ENCODE measurements around the gene CD86.
A peak's percentile ranks its signal among the peaks of the same experiment; 100 is the strongest.

Gene CD86

DNA sequence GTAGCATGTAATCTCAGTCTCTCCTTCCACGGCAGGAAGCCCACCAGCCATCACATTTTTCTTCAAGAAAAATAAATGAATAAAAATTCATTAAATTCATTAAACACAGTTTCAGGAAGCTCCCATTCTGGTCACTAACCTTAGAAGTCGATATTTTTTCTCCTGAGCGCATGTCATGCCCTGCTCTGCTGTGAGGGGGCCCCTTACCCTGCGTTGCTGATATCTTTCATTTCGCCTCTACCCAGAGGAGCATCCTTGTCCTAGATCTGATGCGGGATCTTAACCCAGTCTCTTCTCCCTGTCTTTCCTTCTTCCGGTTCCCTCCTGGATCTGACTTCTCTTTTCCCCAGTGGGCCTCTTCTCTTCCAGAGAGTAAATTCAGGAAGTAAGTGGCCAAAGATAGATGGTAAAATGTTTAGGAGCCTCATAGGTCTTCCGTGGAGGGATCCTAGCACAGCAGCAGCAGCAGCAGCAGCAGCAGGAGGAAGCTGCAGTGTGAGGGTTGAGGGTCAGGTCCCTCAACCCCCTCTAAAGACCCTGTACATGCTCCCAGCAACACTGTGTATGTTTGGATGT lies 31.7 kb upstream of the CD86 start:
- TF ChIP-seq, protein P1, sequence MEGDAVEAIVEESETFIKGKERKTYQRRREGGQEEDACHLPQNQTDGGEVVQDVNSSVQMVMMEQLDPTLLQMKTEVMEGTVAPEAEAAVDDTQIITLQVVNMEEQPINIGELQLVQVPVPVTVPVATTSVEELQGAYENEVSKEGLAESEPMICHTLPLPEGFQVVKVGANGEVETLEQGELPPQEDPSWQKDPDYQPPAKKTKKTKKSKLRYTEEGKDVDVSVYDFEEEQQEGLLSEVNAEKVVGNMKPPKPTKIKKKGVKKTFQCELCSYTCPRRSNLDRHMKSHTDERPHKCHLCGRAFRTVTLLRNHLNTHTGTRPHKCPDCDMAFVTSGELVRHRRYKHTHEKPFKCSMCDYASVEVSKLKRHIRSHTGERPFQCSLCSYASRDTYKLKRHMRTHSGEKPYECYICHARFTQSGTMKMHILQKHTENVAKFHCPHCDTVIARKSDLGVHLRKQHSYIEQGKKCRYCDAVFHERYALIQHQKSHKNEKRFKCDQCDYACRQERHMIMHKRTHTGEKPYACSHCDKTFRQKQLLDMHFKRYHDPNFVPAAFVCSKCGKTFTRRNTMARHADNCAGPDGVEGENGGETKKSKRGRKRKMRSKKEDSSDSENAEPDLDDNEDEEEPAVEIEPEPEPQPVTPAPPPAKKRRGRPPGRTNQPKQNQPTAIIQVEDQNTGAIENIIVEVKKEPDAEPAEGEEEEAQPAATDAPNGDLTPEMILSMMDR (IDR thresholded peaks at IDR 0.05): no peak
- Mint-ChIP-seq H3K27ac (no peak overlapping the region), H3K4me3 (peak overlapping the region; percentile 63), H3K36me3 (ENCODE audit: low read depth) (no peaks in the 10 kb centered on the region), H3K4me1 (peaks cover 9% of the 10 kb centered on the region), H3K27me3 (ENCODE audit: low read depth, poor library complexity) (peaks cover 48% of the 10 kb centered on the region), H3K9me3 (no peaks in the 10 kb centered on the region)
- no peak for DNase-seq

DNA sequence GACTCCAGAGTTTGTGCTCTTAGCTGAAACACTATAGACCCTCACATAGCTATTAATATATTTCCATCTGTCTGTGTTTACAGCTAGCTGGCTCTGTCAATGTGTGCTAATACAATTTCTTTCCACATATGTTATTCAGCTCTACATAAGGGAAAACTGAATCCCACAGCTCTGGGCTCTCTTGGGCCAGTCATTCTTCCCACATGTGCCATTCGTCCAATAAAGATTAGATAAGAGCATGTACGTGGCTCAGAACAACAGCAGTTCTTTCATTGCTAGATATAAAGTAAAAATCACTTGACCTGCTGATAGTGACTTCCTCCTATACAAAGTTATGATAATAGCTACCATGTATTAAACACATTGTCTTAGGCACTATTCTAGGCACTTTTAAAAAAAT lies 30.4 kb upstream of the CD86 start:
- no peak overlapping the region for H3K4me3 Mint-ChIP-seq
- no peaks in the 10 kb centered on the region for H3K36me3 Mint-ChIP-seq (ENCODE audit: low read depth)
- peaks cover 9% of the 10 kb centered on the region for H3K4me1 Mint-ChIP-seq
- H3K27ac Mint-ChIP-seq: no peak overlapping the region
- no peak for DNase-seq
- no peaks in the 10 kb centered on the region for H3K9me3 Mint-ChIP-seq
- peaks cover 43% of the 10 kb centered on the region for H3K27me3 Mint-ChIP-seq (ENCODE audit: low read depth, poor library complexity)
- TF ChIP-seq, protein P1 (IDR thresholded peaks at IDR 0.05): no peak

DNA sequence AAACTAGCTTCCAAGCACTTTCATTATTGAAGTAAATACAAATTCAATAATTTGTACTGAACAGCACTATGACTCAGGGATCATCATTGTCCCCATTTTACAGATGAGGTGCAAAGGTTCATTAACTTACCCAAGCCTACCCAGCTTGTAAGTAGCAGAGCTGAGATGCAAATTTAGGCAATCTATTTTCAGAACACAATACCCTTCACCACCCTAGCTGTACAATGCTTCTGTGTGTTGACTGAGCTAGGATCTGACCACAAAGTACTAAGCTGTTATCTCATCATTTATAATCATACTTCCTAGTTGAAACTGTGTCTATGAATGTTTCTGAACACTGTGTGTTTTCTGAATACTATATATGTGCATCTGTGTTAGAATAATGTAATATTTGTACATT lies 29.9 kb upstream of the CD86 start:
- TF ChIP-seq, protein P1 (IDR thresholded peaks at IDR 0.05): no peak
- H3K36me3 Mint-ChIP-seq (ENCODE audit: low read depth): no peaks in the 10 kb centered on the region
- no peak for DNase-seq
- H3K4me1 Mint-ChIP-seq: peaks cover 9% of the 10 kb centered on the region
- H3K4me3 Mint-ChIP-seq: no peak overlapping the region
- H3K27ac Mint-ChIP-seq: no peak overlapping the region
- peaks cover 38% of the 10 kb centered on the region for H3K27me3 Mint-ChIP-seq (ENCODE audit: low read depth, poor library complexity)
- H3K9me3 Mint-ChIP-seq: no peaks in the 10 kb centered on the region

DNA sequence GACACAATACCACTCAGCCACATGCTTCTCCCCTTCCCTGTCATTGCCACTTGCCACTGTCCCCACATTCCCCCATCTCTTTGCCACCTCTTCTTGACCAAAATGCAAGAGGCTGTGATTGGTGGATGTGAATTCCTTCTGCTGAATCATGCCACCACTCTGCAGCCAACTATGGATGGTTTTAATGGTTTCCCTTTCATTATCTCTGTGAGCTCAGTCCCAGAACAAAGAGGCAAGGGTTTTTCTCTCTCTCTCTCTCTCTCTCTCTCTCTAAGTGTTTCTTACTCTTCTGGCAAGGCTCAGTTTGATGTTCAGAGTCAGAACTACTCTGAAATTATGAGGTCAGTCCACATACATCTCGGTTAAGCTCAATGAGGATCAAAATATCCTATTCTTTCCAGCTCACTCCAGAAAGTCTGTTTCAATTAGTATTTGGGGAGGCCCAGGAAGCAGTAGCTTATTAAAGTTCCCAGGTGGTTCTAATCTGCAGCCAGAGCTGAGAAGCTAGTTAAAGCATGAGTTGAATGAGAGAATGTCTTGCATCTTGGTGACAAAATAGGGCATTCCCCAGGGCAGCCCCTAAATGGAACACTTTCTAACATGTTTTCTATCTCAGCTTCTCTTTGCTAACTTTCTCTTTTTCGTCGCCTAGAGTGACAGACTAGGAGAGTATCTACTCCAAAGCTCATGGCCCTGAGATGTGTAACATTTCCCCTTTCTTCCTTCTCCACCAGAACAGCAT lies 24.6 kb upstream of the CD86 start:
- Mint-ChIP-seq H3K4me1 (no peaks in the 10 kb centered on the region), H3K36me3 (ENCODE audit: low read depth) (no peaks in the 10 kb centered on the region), H3K27me3 (ENCODE audit: low read depth, poor library complexity) (no peaks in the 10 kb centered on the region), H3K9me3 (peaks cover 11% of the 10 kb centered on the region), H3K4me3 (no peak overlapping the region), H3K27ac (no peak overlapping the region)
- TF ChIP-seq, protein P1 (IDR thresholded peaks at IDR 0.05): no peak
- no peak for DNase-seq

GRCh38 chr3:122031123-122031468 lies 24.1 kb upstream of the CD86 start:
- TF ChIP-seq, protein P1 (IDR thresholded peaks at IDR 0.05): no peak
- H3K27me3 Mint-ChIP-seq (ENCODE audit: low read depth, poor library complexity): no peaks in the 10 kb centered on the region
- no peak for DNase-seq
- H3K4me1 Mint-ChIP-seq: no peaks in the 10 kb centered on the region
- H3K36me3 Mint-ChIP-seq (ENCODE audit: low read depth): no peaks in the 10 kb centered on the region
- peaks cover 16% of the 10 kb centered on the region for H3K9me3 Mint-ChIP-seq
- no peak overlapping the region for H3K27ac Mint-ChIP-seq
- H3K4me3 Mint-ChIP-seq: no peak overlapping the region

DNA sequence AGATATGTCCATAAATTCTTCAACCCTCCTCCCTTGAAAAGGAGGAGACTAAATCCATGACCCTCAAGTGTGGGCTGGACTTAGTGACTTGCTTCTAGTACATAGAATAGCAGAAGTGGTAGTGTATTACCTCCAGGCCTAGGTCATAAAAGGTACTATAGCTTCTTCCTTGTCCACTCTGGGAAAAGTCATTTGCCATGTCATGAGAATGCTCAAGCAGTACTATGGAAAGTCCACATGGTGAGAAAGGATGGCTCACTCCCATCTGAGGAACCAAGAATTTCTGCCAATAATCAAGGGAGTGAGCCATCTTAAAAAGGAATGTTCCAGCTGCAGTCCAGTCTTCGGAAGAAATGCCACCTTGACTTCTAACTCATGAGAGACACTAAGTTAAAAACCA lies 22.6 kb upstream of the CD86 start:
- peaks cover 28% of the 10 kb centered on the region for H3K9me3 Mint-ChIP-seq
- H3K27ac Mint-ChIP-seq: no peak overlapping the region
- no peaks in the 10 kb centered on the region for H3K36me3 Mint-ChIP-seq (ENCODE audit: low read depth)
- H3K27me3 Mint-ChIP-seq (ENCODE audit: low read depth, poor library complexity): no peaks in the 10 kb centered on the region
- H3K4me3 Mint-ChIP-seq: no peak overlapping the region
- no peak for DNase-seq
- TF ChIP-seq, protein P1 (IDR thresholded peaks at IDR 0.05): no peak
- H3K4me1 Mint-ChIP-seq: no peaks in the 10 kb centered on the region

Measured in nephron progenitor cell (in vitro differentiated cells).